Measurements from ENCODE around the gene ITPKC. TPM values are rescaled to one million over a fixed set of nuclear protein-coding genes. Genes with fewer than 3 reads are reported as not detected.
A peak's percentile ranks its signal among the peaks of the same experiment; 100 is the strongest.

The ITPKC gene
- total and polyA plus RNA-seq, 10 of the 15 experiments (the other 5 are each of a cell fraction or from before 2014, with no cell fraction given) = 0.03 to 6.4 (median 3.5) TPM

- TF ChIP-seq IRF3 (IDR thresholded peaks at IDR 0.05) (no peak), RAD21 (IDR thresholded peaks at IDR 0.05; ENCODE audit: insufficient read depth, low read depth, low read length) (0 out of 2 replicates have a peak, but pooled peaks have one; percentile 2), KDM1A (IDR thresholded peaks at IDR 0.05; ENCODE audit: borderline replicate concordance) (no peak), SMC3 (IDR thresholded peaks at IDR 0.05; ENCODE audit: borderline replicate concordance, low read length) (no peak), SREBF1 (IDR thresholded peaks at IDR 0.05; ENCODE audit: low read length) (0 out of 2 replicates have a peak, but pooled peaks have one; percentile 7), SPI1 (IDR thresholded peaks at IDR 0.05; ENCODE audit: borderline replicate concordance, insufficient read depth, low read depth, low read length) (peak; percentile 51; the same call in 1 of the 2 replicates), ZNF622 (IDR thresholded peaks at IDR 0.05) (no peak; the same call in 1 of the 2 replicates), SIX5 (IDR thresholded peaks at IDR 0.05; ENCODE audit: low read depth, low read length, severe bottlenecking) (no peak), RCOR1 (conservative IDR thresholded peaks at IDR 0.05; ENCODE audit: low read depth, low read length) (peak; percentile 98), STAT3 (IDR thresholded peaks at IDR 0.05; ENCODE audit: low read depth, low read length) (no peak), EP300 (IDR thresholded peaks at IDR 0.05; ENCODE audit: borderline replicate concordance in 1 of 2, control insufficient read depth in 1 of 2, low read depth in 2 of 2, low read length in 2 of 2) (peak; percentile 82 to 89), GABPA (IDR thresholded peaks at IDR 0.05; ENCODE audit: low read depth) (no peak), TAF1 (IDR thresholded peaks at IDR 0.05; ENCODE audit: borderline replicate concordance, low read depth, low read length) (peak; percentile 38; the same call in 1 of the 2 replicates), MAX (IDR thresholded peaks at IDR 0.05; ENCODE audit: low read depth, low read length) (no peak), USF2 (IDR thresholded peaks at IDR 0.05; ENCODE audit: borderline replicate concordance, low read depth, low read length) (no peak), CHD2 (IDR thresholded peaks at IDR 0.05; ENCODE audit: borderline replicate concordance, low read depth, low read length) (no peak; the same call in 1 of the 2 replicates), ZNF592 (IDR thresholded peaks at IDR 0.05) (no peak), BACH1 (IDR thresholded peaks at IDR 0.05; ENCODE audit: borderline replicate concordance) (peak; percentile 64; the same call in 1 of the 2 replicates), ZNF384 (IDR thresholded peaks at IDR 0.05; ENCODE audit: borderline replicate concordance, low read depth, low read length) (no peak), CREB1 (IDR thresholded peaks at IDR 0.05; ENCODE audit: low read depth) (peak; percentile 97), MLLT1 (IDR thresholded peaks at IDR 0.05) (peak; percentile 99), TCF7 (IDR thresholded peaks at IDR 0.05; ENCODE audit: borderline replicate concordance) (no peak; the same call in 1 of the 2 replicates)
These were observed 60.2 kb downstream of the ITPKC start (continued) for GRCh38 chr19:40776932-40777644.

Measured in GM12878 (cell line).